ENCODE results near the gene PTPRF.
"Not testable (repeated sequence)": the region's sequence is repeated elsewhere in the genome, so short reads cannot be mapped to it uniquely, and the experiment has no call there.

The PTPRF gene

DNA sequence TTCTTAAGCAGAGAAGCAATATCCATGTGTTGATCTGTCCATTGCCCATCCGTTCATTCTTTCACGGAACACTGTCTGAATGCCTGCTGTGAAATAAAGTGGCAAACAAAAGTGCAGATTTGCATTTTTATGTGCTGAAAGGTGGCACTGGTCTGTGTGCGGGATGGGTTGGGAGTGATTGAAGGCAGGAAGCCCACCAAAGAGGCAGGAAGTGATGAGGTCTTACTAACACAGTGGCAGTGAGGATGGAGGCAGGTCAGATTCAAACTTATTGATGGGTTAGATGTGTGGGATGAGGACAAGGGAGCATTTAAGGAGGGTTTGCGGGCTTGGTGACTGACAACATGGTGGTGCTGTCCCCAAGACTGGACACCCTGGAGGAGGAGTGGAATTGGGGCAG lies 8.3 kb downstream of the PTPRF start:
- no peak for DNase-seq

- no peak for DNase-seq
Measured at GRCh38 chr1:43539726-43540434, 9.2 kb downstream of the PTPRF start.

- DNase-seq = no peak
Measured at GRCh38 chr1:43540653-43541071, 10.0 kb downstream of the PTPRF start.

- no peak for DNase-seq
Measured at GRCh38 chr1:43541141-43541540, 10.5 kb downstream of the PTPRF start.

- no peak for DNase-seq
Measured at GRCh38 chr1:43541721-43542401, 11.2 kb downstream of the PTPRF start.

- no peak for DNase-seq
Measured at GRCh38 chr1:43542527-43543458, 12.1 kb downstream of the PTPRF start.

- DNase-seq = no peak
Measured at GRCh38 chr1:43543567-43543966, 12.9 kb downstream of the PTPRF start.

DNA sequence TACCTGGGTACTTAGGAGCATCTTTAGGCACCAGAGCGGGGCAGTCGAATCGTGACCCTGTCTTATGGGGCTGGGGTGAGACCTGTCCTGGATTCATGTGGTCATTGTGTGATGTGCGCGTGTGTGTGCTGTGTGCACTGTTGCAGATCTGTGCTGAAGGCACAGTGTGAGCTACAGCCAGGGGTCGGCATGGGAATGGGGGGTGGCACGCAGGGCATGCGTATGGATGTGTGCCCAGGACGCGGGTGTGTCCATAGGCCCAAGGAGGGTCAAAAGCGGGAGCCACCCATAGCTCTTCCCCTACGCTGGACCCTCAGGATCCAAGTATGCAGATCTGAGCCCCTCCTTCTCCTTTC lies 14.6 kb downstream of the PTPRF start:
- DNase-seq = no peak

DNA sequence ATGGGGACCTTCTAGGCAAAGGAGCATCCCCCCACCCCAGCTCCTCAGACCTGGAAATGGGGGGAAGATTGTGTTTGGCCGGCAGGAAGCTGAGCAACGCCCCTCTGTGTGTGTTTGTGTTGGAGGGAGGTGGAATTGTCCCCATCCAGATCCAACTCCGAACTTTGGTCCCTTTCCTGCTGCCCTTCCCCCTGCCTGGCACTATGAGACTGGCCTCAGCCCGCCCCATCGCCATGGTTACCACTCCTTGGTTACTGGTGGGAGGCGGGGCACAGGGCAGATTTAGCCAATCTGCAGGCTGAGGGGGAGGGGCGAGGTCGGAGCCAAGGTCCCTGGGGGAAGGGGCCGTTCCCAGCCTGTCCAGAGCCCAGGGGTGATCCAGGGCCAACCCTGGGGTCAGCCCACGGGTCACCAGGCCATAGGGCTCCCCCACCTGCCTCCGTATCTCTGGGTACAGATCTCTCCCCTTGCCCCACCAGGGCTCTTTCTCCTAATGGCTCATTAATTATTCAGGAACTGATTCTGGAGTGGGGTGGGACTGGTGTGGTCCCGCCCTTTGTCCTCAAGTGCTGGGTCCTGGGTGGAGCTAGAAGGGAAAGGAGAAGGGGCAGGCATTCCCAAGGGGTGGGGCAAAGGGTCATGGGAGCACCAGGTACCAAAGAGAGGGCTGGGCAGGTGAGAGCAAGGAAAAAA lies 15.2 kb downstream of the PTPRF start:
- no peak for DNase-seq

DNA sequence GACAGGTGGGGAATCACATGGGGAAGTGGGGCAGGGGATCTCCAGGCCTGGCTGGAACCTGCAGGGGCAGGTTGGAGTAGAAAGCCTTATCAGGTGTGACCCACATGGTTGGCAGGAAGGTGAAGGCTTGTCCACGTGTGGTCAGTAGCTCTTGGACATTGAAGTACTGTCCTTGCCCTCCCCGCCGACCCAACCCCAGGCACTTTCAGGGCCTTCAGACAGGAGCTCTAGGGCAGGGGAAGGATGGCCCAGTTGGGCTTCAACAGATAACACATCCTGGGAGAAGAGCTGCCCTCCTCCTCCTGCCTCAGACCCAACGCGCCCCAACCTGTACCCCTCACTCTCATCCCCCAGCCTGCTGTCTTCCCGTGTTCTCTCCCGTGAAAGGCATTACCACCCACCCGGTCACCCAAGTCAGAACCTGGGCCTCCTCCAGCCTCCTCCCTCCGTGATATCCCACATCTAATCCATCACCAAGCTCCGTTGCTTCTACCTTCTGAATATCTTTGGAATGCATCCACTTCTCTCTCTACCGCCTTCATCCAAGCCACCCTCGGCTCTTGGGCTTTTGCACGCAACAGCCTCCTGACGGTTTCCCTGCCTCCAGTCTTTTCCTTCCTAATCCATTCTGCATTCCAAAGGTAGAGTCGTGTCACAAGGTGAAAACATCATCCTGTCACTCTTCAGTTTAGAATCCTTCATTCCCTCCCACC lies 15.9 kb downstream of the PTPRF start:
- DNase-seq = no peak

DNA sequence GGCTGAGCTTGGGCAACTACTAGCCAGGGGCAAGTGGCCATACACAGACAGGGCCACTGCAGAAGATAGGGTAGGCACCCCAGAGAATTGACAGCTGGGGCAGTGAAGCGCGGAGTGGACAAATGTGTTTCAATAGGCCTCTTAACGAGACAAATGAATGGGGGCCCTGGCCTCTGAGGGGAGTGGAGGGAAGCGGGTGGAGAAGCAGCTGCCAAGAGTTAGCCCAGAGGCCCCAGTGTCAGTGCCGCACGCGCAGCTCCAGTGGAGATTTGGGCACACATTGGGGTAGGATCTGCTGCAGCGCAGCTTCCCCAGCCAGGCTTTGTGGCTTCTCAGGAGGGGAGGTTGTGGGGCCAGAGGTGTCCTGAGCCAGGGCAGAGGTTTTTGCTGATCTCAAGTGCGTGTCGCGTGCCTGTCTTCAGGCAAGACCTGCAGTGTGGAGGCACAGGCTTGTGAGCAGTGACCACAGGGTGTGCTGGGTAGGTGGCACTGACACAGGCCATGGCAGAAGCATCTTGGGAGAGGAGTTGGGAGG lies 16.9 kb downstream of the PTPRF start:
- no peak for DNase-seq

GRCh38 chr1:43548285-43549271 lies 17.9 kb downstream of the PTPRF start:
- no peak for DNase-seq

- DNase-seq = not testable (repeated sequence)
Measured at GRCh38 chr1:43549394-43549793, 18.7 kb downstream of the PTPRF start.

DNA sequence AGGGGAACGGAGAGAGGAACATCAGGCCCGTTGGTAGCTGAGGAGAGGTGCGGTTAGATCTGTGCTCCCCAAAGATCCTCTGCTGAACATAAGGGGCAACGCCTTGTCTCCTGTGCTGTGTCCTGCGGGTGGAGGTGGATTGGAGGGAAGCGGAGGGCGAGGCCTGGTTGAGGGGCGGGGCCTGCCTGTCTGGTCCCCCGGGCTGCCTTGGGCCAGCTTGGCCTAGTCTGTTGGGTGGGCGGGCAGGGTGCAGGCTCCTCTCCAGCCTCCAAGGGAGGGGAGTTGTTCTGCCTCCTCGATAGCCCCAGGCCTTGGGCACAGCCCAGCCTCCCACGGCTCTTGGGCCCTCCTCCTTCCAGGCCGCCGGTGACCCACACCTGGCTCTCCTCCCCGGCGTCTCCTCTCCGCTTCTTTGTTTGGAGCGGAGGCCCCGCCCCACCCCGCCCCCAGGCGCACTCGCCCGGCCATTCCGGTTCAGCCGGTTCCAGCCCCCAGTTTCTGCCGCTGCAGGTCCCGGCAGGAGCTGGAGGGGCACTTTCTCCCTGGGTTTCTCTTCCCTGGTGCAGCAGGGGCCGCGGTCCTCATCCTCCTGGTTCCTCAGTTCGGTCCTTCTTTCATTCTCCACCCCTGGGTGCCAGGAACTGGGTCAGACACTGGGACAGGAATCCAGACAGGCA lies 19.4 kb downstream of the PTPRF start:
- DNase-seq = no peak

DNA sequence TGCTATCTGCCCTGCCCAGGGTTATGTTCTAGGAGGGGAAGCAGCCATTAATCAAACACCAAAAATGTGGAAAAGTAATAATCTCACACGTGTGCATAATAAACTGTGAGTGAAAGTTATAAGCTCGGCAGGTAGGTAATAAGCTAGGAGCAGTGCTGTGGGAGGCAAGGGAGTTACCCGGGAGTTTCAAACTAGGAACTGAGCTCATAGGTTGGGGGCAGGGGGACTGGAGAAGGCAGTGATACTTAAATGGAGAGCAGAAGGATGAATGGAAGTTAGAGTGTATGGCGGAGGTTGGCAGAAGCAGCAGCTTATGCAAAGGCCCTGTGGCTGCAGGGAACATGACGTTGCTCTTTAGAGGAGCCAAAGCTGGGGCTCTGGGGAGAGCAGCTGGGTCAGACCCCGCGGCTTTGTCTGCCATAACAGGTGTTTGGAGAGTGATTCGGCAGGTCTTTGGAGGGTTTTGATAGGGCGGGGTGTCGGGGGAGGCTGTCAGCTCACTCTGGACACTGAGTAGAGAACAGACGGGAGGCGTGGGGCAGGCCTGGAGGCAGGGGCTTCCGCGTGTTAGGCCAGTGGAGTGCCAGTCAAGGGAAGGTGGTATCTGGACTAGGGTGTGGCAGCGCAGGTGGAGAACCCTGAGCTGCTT lies 20.0 kb downstream of the PTPRF start:
- no peak for DNase-seq

- no peak for DNase-seq
Measured at GRCh38 chr1:43551396-43551888, 20.8 kb downstream of the PTPRF start.

GRCh38 chr1:43552059-43552742 lies 21.5 kb downstream of the PTPRF start:
- DNase-seq = no peak

- no peak for DNase-seq
Measured at GRCh38 chr1:43552813-43553212, 22.1 kb downstream of the PTPRF start.

Measured in CD4-positive, alpha-beta T cell treated with Interleukin-15 for 1 hour (primary cell).